Activated B cell treated with CpG ODN at 0.5 μM for 24 hours (primary cell): Measurements from ENCODE around the gene ZNF574. TPM values are rescaled to one million over a fixed set of nuclear protein-coding genes. Genes with fewer than 3 reads are reported as not detected.

ENCODE experiments used
- ATAC-seq: fragments of 200-7000 bp; cut with Tn5 transposase; one replicate; pipeline ENCODE4 v1.10.0; 2021; ENCODE audit warnings: low read depth, mild to moderate bottlenecking, moderate library complexity
- CTCF ChIA-PET: fragments of 350-600 bp; sonication (Branson Sonifier 250); formaldehyde crosslinking; loops from one replicate; lab custom pipeline; 2021; ENCODE audit warnings: antibody characterized with exemption; lab: Charles Lee
- POLR2A ChIA-PET: fragments of 350-600 bp; sonication (Branson Sonifier 250); formaldehyde crosslinking; loops from one replicate; lab custom pipeline; 2021; ENCODE audit warnings: antibody characterized with exemption; lab: Charles Lee
- DNase-seq: peaks from one replicate; pipeline ENCODE4 v3.0.0; 2022
- H3K27ac Mint-ChIP-seq: one replicate; pipeline ENCODE4 v1.8.0; 2020; ENCODE audit warnings: mixed read lengths
- H3K27me3 Mint-ChIP-seq: one replicate; pipeline ENCODE4 v1.8.0; 2021; ENCODE audit warnings: mixed read lengths
- H3K36me3 Mint-ChIP-seq: one replicate; pipeline ENCODE4 v1.8.0; 2021; ENCODE audit warnings: low read depth, mixed read lengths
- H3K4me1 Mint-ChIP-seq: one replicate; pipeline ENCODE4 v1.8.0; 2021; ENCODE audit warnings: mixed read lengths
- H3K4me3 Mint-ChIP-seq: one replicate; pipeline ENCODE4 v1.8.0; 2020; ENCODE audit warnings: mild to moderate bottlenecking, mixed read lengths
- H3K9me3 Mint-ChIP-seq: one replicate; pipeline ENCODE4 v1.8.0; 2020; ENCODE audit warnings: mixed read lengths
- CTCF ChIP-seq: fragments of 200-600 bp; IDR thresholded peaks from one replicate; pipeline ENCODE4 v1.8.0; 2022; ENCODE audit warnings: antibody characterized with exemption, mild to moderate bottlenecking
- intact Hi-C: fragments of 100-400 bp; cut with micrococcal nuclease; formaldehyde crosslinking; loops from one replicate; pipeline ENCODE4 v1.15.1; 2024
- total RNA-seq: library from RNA; stranded (reverse); gene quantifications from 2 replicates; pipeline ENCODE4 v1.2.3, GENCODE V29; 2022

The ZNF574 gene
- total RNA-seq, 1 donor from 2014 or later = 29.6 TPM

- H3K4me1 Mint-ChIP-seq = peaks cover 76% of the 10 kb centered on the region
- DNase-seq = no peak
- peak overlapping the region; percentile 96 for H3K27ac Mint-ChIP-seq
- no peak overlapping the region for H3K4me3 Mint-ChIP-seq
- intact Hi-C loops = loop anchor here (5.0 kb wide), 1 partner anchor 92 kb away; no protein-coding TSS in a partner anchor
- CTCF ChIA-PET = interaction anchor here (1.2 to 13.4 kb wide), 3 partner anchors 19 to 169 kb away, joined by 4 to 426 read pairs (median 8); partner anchors contain the start of gene POU2F2
- no peaks in the 10 kb centered on the region for H3K27me3 Mint-ChIP-seq
- ATAC-seq = no peak
- H3K36me3 Mint-ChIP-seq = peaks cover 89% of the 10 kb centered on the region
- no peaks in the 10 kb centered on the region for H3K9me3 Mint-ChIP-seq
- POLR2A ChIA-PET = interaction anchor here (0.5 to 24.6 kb wide), 4 partner anchors 17 to 200 kb away, joined by 3 to 1230 read pairs (median 4); partner anchors contain the start of gene POU2F2
- TF ChIP-seq CTCF = no peak
Observed at GRCh38 chr19:42110658-42111057, 34.7 kb downstream of the ZNF574 start.

GRCh38 chr19:42111384-42111783 is 35.4 kb downstream of the ZNF574 start:
- DNase-seq (no peak), ATAC-seq (no peak)
- H3K27me3 Mint-ChIP-seq = no peaks in the 10 kb centered on the region
- no peaks in the 10 kb centered on the region for H3K9me3 Mint-ChIP-seq
- H3K4me3 Mint-ChIP-seq = peak overlapping the region; percentile 41
- peaks cover 82% of the 10 kb centered on the region for H3K4me1 Mint-ChIP-seq
- POLR2A ChIA-PET = interaction anchor here (0.6 to 24.6 kb wide), 3 partner anchors 16 to 26 kb away, joined by 3 to 1230 read pairs (median 3); partner anchors contain the start of gene POU2F2
- intact Hi-C loops = loop anchor here (5.0 kb wide), 1 partner anchor 91 kb away; no protein-coding TSS in a partner anchor
- H3K27ac Mint-ChIP-seq = peak overlapping the region; percentile 96
- TF ChIP-seq CTCF = no peak
- peaks cover 89% of the 10 kb centered on the region for H3K36me3 Mint-ChIP-seq
- CTCF ChIA-PET = interaction anchor here (1.2 to 13.4 kb wide), 2 partner anchors 18 to 168 kb away, joined by 4 to 426 read pairs; partner anchors contain the start of gene POU2F2

GRCh38 chr19:42111811-42112210 is 35.8 kb downstream of the ZNF574 start:
- DNase-seq (no peak), ATAC-seq (no peak)
- ChIA-PET CTCF (interaction anchor here (13.4 kb wide), 1 partner anchor 18 kb away, joined by 426 read pairs; the partner anchor contains the start of gene POU2F2), POLR2A (interaction anchor here (0.5 to 24.6 kb wide), 3 partner anchors 15 to 146 kb away, joined by 3 to 1230 read pairs (median 3); partner anchors contain the start of gene POU2F2)
- no peak for TF ChIP-seq CTCF
- intact Hi-C loops = loop anchor here (5.0 kb wide), 1 partner anchor 90 kb away; no protein-coding TSS in a partner anchor
- H3K36me3 Mint-ChIP-seq = peaks cover 90% of the 10 kb centered on the region
- H3K27ac Mint-ChIP-seq = peak overlapping the region; percentile 96
- no peaks in the 10 kb centered on the region for H3K27me3 Mint-ChIP-seq
- H3K9me3 Mint-ChIP-seq = no peaks in the 10 kb centered on the region
- H3K4me3 Mint-ChIP-seq = peak overlapping the region; percentile 41
- H3K4me1 Mint-ChIP-seq = peaks cover 87% of the 10 kb centered on the region

GRCh38 chr19:42113641-42114348 is 37.8 kb downstream of the ZNF574 start:
- H3K4me1 Mint-ChIP-seq = peaks cover 95% of the 10 kb centered on the region
- DNase-seq = peak; percentile 68
- POLR2A ChIA-PET = interaction anchor here (0.6 to 24.6 kb wide), 22 partner anchors 9 to 582 kb away, joined by 3 to 1230 read pairs (median 7); partner anchors contain the start of genes GSK3A, PAFAH1B3, POU2F2 and PRR19
- peak overlapping the region; percentile 83 for H3K4me3 Mint-ChIP-seq
- peak; percentile 77 for ATAC-seq
- intact Hi-C loops = loop anchor here (1.0 to 5.0 kb wide), 4 partner anchors 9 to 129 kb away; partner anchors contain the start of gene GSK3A
- CTCF ChIA-PET = interaction anchor here (1.0 to 13.4 kb wide), 8 partner anchors 9 to 286 kb away, joined by 3 to 426 read pairs (median 4); partner anchors contain the start of gene POU2F2
- no peak for TF ChIP-seq CTCF
- H3K27ac Mint-ChIP-seq = peak overlapping the region; percentile 96
- H3K36me3 Mint-ChIP-seq = peaks cover 95% of the 10 kb centered on the region
- H3K27me3 Mint-ChIP-seq = no peaks in the 10 kb centered on the region
- H3K9me3 Mint-ChIP-seq = no peaks in the 10 kb centered on the region
